ENCODE results near the gene SMIM33. TPM values are rescaled to one million over a fixed set of nuclear protein-coding genes. Genes with fewer than 3 reads are reported as not detected.

The SMIM33 gene
- total and polyA plus RNA-seq, 10 of the 15 experiments (the other 5 are each of a cell fraction or from before 2014, with no cell fraction given): 0.03 to 0.25 (median 0.07) TPM; not detected in 4

GRCh38 chr5:139451878-139452660 lies 18.7 kb upstream of the SMIM33 start (continued):
- no peak for TF ChIP-seq REST (IDR thresholded peaks at IDR 0.05; ENCODE audit: low read depth, low read length)
- TF ChIP-seq IKZF1 (conservative IDR thresholded peaks at IDR 0.05): no peak
- 0 out of 2 replicates have a peak, but pooled peaks have one; percentile 8 for TF ChIP-seq RUNX3 (IDR thresholded peaks at IDR 0.05; ENCODE audit: low read length)
- TF ChIP-seq ETV6 (conservative IDR thresholded peaks at IDR 0.05 in 1 of 2, IDR thresholded peaks at IDR 0.05 in 1 of 2; ENCODE audit: borderline replicate concordance in 1 of 2, low read depth in 1 of 2): no peak
- TF ChIP-seq YY1 (IDR thresholded peaks at IDR 0.05; ENCODE audit: low read depth, low read length): no peak
- peak; percentile 12; the same call in 1 of the 2 replicates for TF ChIP-seq HDGF (IDR thresholded peaks at IDR 0.05)
- TF ChIP-seq NFYB (IDR thresholded peaks at IDR 0.05; ENCODE audit: insufficient read depth, low read depth, low read length): no peak
- no peak for TF ChIP-seq CBX5 (IDR thresholded peaks at IDR 0.05; ENCODE audit: low read depth)
- TF ChIP-seq NFYA (IDR thresholded peaks at IDR 0.05; ENCODE audit: borderline replicate concordance, low read depth, low read length): no peak
- no peak for TF ChIP-seq ESRRA (IDR thresholded peaks at IDR 0.05; ENCODE audit: low read length)

All from GM12878 (cell line).